GM20000 (cell line): ENCODE data around the gene GHR.
A peak's percentile ranks its signal among the peaks of the same experiment; 100 is the strongest.

Experiments used
- DNase-seq: peaks from one replicate; pipeline ENCODE4 v3.0.0; 2012; ENCODE audit warnings: low spot score
- TF ChIP-seq, protein P1 (sequence below): IDR thresholded peaks from 2 replicates; pipeline ENCODE4 v1.5.1; 2012; ENCODE audit warnings: mild to moderate bottlenecking, control low read depth; ENCODE audit errors: extremely low read depth, missing control alignments

GHR gene

DNA sequence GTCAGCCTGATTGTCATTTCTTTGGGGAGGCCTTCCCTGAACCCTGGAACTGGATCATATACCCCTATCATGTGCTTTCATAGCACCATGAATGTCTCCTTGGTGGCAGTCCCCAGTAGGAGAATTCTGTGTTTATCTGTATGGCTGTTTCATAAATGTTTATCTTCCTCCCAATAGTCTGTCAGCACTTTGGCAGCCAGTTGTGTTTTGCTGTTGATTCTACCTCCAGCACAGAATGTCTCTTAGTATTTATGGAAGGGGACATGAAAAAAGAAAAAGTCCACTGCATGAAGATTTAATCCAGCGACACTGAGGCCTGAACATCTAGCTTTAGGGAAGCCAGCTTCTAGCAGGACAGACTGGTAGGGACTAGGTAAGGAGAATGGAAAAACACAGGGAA lies 38.3 kb downstream of the GHR start:
- DNase-seq, result no peak
- TF ChIP-seq, protein P1, sequence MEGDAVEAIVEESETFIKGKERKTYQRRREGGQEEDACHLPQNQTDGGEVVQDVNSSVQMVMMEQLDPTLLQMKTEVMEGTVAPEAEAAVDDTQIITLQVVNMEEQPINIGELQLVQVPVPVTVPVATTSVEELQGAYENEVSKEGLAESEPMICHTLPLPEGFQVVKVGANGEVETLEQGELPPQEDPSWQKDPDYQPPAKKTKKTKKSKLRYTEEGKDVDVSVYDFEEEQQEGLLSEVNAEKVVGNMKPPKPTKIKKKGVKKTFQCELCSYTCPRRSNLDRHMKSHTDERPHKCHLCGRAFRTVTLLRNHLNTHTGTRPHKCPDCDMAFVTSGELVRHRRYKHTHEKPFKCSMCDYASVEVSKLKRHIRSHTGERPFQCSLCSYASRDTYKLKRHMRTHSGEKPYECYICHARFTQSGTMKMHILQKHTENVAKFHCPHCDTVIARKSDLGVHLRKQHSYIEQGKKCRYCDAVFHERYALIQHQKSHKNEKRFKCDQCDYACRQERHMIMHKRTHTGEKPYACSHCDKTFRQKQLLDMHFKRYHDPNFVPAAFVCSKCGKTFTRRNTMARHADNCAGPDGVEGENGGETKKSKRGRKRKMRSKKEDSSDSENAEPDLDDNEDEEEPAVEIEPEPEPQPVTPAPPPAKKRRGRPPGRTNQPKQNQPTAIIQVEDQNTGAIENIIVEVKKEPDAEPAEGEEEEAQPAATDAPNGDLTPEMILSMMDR, result no peak

DNA sequence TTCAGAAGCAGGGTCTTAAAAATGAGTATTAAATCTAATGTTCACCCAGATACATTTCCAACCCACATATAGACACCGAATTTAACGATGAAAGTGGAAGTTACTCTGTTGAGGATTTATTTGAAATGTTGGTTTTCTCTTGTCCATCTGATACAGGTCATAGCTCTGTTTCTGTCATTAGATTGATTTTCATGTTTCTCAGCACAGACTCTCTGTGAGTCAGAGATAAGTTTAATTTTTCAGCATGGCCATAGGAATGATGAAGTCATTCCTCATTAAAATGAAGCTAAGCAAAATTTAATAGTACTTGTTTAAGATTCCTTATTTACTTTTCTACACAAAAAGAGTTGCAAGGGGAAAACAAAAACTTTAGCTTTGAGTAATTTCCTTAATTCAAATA lies 38.8 kb downstream of the GHR start:
- TF ChIP-seq, protein P1, result no peak
- DNase-seq, result no peak

DNA sequence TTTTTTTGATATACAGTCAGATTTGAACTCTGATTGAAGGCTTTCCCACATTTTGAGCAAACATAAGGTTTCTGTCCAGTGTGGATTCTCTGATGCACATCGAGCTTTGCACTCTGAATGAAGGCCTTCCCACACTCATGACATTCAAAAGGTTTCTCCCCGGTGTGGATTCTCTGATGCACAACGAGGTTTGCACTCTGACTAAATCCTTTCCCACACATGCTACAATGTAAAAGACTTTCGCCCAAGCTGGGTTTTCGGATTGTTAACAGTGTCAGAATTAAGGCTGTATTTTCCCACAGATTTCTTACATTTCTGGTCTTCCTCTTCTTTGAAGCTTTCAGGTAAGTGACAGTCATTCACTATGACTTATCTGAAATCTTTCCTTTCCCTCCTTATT lies 44.3 kb downstream of the GHR start:
- DNase-seq, result no peak
- TF ChIP-seq, protein P1, result no peak

DNA sequence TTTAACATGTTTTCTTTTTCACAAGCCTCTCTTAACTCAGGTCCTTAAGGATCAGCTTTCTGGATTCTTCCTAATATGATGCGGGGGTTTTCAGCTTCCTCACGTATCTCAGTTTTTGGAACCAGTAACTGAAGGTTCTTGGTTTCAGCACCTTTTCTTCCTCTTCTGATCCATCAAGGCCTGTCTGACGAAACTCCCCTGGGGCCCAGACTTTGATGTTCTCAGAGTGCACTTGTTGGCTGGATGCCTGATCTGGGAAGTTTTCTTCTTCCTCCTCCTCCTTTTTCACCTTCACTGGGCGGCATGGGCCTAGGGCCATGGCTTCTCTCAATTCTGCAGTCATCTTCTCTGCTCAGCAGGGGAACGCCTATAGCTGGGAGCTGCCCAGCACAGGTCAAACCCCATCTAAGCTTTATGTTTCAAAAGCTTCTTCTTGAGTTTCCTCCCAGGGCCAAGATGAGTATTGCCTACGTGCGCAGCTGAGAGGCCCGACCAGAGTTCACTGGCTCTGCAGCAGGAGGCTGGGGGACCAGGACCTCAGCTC lies 44.8 kb downstream of the GHR start:
- DNase-seq, result no peak
- TF ChIP-seq, protein P1, result no peak

DNA sequence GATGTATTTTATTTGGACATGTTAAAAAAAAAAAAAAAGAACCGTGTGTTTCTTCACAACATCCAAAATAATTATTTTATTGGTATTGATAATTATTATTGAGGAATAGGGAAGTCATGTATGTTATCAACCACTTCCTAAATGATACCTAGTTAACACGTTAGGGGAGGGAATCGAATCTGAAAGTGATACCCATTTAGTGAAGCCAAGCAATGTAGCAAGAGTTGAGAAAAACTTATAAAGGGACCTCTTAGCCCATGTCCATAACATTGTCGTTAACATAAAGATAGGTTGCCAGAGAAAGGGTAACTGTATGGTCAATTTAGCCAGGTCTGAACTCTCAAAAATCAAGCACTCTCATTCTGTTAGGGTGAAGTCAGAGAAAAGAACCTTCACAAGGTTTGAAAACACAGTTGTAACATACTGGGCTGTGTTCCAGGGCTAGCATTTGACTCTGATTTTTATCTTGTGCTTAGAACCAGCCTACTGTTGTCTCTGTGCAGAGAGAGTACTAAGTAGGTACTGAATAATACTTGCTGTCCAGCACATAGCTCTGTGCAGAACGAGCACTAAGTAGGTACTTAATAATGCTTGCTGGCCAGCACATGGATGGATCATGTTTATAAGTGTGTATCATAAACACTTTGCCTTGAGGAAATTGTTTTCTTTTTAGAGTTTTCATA lies 60.4 kb downstream of the GHR start:
- DNase-seq, result peak; percentile 8
- TF ChIP-seq, protein P1, result no peak

DNA sequence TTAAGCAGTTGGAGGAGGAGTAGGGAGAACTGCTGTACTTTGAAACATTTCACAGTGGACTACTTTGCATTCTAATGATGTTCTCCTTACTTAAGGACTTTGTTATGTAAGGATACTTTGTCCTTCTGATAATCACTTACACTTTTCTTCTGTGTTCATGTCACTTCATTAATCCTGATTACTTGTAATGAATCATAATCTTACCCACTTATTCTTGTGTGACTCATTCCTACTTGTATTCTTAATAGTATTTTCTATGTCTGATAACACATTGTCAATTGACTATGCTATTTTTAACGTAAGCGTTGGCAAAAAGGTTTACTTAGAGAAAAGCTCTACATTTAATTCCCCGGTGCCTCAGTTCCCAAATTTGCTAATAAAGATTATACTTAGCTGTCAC lies 63.8 kb downstream of the GHR start:
- TF ChIP-seq, protein P1, result no peak
- DNase-seq, result no peak

DNA sequence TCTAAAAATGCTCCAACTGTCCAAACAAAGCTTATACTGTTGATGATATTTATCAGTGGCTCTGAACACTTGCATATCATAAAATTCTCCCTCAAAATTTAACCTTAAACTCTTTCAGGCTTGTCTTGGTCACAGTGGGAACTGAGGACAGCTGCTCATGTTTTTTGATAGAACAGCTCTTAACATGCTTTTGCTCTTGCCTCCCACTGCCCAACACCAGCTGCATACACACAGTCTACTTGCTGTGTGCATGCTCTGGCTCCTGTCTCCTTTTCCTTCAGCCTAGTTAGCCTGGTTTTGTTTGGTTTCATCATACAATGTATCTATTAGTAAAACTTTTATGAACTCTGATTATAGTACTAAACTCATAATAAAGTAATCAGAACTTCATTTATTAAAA lies 64.6 kb downstream of the GHR start:
- TF ChIP-seq, protein P1, result no peak

More for the DNA sequence above, 64.6 kb downstream of the GHR start:
- DNase-seq, result no peak
